Activated CD4-positive, alpha-beta T cell treated with anti-CD3 and anti-CD28 coated beads, Interleukin-2, amount 50 U/mL, for 1 hour (primary cell): Measurements from ENCODE around the gene FARP2.

ENCODE experiments used
- DNase-seq: peaks from one replicate; pipeline ENCODE4 v3.0.0-alpha.2; 2020

Gene FARP2

DNA sequence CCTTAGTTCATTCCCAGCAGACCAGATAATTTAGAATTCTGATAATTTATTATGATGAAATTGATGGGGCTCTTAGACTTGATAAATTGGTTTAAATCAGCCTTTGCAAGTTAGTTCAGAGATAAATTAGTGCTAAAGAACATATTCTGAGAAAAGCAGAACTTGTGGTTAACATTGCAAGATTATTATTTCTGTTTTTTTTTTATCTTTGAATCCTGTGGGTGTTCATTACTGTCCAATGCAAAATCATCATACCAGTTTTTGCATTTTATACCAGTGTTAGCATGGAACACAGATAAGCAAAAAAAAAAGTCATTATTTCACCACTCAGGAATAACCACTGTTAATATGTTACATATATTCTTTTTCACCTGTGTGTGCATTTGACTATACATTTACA is 31.3 kb upstream of the FARP2 start:
- no peak for DNase-seq

DNA sequence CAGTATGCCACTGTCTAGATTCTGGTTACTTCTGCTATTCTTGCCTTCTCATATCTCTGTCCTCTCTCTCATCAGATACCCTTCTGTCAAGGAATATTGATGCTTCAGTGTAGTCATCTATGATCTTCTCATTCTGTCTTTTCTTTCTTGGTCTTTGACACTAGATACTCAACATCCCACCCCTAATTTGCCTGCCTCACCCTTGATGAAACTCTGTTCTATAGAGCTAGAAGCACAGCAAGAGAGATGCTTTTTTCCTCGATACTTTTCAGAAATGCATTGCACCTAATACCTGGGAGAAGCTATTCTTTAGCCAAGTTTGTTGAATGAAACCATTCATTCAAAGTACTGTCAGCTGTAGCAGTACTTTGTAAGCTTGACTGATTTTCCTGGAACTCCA is 30.8 kb upstream of the FARP2 start:
- no peak for DNase-seq

DNA sequence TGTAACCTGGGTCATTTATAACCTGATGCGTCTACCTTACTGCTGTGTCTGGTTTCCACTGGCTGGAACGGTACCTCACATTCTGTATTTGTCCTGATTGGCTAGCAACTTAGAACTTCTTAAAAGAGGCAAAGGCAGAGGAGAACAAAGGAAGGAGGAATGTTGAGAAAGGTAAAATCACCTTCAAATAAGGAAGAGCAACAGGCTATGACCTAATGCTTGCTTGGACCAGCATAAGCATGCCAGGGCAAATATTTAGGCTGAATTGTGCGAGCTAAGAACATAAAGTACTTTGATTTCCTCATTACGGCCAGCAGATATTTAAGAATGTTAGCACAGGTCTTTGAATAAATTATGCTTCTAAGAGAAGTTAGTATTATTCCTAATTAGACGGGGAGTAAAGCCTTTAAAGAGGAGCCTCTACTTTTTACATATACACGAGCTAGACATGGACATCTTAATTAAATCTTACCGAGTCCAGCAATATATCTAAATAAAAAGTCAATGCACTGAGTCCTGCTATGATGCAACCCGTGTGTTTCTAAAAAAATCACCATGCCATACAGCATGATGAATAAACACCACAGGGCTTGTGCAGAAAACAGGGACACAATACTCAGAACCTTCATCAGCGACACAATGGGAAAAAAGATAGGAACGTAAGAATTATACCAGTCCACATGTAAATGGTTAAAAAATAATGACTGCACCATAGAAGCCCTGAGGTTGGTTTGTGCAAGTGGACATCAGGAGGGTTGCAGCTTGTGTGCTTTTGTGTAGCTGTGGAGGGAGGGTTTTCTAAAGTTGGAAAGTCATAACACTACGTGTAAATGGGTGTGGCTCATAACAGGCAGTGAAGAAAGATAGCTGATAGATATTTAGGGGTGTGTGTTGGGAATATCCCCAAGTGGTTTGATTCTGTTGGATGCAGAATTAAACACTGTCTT is 26.1 kb upstream of the FARP2 start:
- no peak for DNase-seq

DNA sequence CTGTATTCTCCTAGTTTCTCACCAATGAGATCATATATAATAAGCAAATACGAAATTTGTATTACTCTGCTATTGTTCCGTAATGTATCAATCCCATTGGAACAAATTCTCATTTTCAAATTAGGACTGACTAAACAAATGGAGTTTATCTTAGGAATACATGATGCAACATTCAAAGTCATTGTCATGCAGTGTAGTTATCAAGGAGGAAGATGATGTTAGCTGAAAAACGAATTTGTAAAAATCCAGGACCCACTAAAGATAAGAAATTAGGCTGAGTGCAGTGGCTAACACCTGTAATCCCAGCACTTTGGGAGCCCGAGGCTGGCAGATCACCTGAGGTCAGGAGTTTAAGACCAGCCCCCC is 25.5 kb upstream of the FARP2 start:
- no peak for DNase-seq

DNA sequence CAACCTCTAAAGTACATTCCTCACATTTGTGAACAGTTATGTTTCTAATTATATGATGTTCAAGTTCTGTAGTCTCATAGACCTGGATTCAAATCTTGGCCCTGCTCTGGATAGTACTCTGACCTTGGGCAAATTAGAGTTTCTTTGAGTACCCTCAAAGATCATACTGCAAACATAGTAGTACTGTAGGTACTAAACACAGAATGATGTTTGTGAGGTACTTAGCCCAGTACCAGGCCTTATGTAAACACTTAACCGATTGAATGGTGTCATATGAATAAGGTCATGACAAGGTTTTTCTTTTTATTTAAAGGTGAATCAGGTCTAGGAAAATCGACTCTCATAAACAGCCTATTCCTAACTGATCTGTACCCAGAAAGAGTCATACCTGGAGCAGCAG is 21.3 kb upstream of the FARP2 start:
- no peak for DNase-seq

DNA sequence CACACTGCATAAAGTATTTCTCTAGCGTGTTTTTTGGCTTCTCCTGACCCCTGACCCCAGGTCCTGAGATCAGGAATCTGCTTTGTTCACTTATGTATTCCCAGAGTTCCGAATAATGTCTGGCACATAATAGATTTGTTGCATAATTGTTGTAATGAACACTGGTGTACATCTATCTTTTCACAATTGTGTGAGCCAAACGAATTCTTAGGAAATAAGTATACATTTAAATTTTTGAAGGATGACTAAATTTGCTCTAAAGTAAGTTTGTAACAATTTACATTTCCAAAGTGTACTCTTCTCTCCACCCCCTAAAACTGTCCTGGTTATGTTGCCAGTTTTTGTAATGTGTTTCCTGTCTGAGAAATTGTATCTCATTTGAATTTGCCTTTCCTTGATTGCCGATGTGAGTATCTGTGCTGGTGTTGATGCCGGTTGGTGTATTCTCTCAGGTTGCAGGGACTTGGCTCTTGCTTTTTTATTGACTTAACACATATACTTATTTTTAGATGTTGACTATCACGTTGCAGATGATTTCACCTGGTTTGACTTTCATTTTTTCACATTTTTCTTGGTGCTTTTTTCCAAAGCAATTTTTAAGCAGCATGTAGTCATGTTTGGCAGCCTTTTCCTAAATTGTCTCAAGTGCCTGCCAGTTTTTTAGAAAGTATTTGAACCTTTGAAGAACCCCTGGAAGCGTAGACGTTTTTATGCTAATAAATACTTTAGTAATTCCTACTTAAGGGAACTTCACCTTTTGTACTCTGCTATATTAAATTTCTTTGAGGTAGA is 16.1 kb upstream of the FARP2 start:
- DNase-seq, result no peak

DNA sequence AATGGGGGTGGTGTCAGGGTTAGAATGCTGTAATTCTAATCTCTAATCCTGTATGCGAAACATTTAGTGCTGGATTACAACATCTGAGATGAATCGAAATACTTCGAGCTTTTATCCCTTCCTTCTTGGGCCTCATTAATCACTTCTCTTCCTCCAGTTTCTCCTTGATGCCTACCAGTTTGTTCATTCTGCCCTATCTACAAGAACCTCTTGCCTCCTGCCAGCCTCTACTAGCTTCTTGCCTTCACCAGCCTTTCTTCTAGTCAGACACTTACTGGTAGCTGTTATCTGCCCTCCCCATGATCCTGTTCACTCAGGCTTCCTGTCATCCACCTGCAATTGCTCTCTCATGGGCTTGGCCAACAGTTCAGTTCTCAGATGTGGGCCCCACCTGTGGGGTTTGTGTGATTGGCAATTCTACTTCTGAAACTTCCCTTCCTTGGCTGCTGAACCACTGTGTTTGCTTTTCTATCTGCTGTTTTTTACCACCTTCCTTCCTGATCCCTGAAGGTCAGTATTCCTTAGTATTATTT is 15.4 kb upstream of the FARP2 start:
- no peak for DNase-seq

DNA sequence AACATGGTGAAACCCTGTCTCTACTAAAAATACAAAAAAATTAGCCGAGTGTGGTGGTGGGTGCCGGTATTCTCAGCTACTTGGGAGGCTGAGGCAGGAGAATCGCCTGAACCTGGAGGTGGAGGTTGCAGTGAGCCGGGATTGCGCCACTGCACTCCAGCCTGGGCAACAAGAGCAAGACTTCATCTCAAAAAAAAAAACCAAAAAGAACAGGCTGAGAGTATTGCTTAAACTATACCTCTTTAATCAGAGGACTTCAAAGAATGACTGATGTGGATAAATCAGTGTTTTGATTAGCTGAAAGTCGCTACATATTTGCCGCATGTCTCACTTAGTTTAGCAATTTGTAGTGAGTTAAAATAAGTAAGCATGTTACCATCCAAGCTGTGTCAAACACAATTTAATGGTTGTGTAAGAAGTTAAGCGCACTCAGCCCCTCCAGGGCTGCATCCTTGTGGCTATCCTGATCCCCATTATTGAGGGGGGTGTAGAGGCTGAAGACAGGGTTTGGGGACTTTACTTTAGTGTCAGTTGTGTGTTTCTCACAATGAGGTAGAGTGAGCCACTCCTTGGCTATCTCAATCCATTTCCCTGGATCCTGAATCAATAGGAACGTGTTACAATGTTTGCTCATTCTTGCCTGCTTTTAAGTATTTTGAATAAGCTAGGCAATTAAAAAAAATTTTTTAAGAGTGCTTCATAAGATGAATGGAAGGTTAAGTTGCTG is 11.0 kb upstream of the FARP2 start:
- DNase-seq, result no peak

DNA sequence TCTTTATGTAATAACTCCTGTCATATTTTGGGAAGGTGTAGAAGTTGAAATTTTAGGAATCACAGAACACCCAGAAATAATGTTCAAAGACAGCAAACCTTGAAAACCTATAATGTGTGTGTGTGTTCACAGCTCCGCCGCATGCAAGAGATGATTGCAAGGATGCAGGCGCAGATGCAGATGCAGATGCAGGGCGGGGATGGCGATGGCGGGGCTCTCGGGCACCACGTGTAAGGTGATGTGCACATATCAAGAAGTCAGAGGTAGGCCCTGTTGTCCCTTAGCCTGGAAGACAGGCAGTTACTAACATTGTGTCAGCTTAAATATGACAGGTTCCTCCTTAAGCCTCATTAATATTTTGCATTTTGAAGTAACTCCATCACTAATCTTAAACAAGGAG is 6.1 kb upstream of the FARP2 start:
- DNase-seq, result no peak

DNA sequence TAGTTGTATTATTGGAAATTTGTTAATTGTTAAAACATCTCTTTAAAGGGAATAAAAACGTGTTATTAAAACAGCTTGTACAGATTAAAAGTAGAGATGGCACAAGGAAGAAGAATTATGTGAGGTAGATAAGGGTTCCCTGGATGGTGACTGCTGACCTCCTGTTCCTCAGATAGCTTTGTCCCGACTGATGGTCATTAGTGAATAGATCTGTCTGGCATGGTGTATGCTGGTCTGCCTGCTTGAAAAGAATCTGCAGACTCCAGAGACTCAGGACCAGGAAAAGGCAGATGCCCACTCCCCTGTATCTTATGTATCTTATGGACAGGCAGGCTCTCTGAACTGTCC is 5.6 kb upstream of the FARP2 start:
- DNase-seq, result no peak

DNA sequence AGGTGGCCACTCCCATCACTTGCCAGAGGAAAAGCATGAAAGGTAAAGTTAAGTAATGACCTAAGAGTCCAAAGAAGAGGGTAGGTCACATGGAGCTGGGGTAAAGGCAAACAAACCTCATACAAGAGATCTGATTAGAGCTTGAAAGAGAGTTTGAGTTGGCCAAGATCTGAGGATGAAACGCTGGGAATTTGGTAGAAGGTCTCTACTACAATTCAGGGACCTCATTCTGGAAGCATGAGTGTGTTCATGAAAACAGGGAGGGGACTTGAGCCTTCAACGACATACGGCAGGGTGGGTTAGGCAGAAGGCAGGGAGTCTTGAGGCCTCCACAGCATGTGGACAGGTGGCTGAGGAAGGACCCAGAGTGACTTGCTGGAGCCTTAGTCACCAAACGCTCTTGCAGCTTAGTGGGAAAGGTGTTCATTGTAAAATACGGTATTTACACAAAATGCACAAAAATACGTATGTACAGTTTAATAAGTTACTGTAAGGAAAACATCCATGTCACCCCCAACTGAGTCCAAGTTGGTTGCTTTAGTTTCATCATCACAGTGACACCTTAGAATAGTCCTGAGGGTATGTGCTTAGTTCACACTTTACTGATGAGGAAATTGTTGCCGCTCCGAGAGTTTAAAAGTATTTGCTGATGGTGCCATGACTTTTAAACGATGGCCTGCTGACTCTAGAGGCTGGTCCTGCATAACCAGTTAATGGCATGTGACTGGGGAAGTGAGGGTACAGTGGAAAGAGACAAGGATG is 5.0 kb upstream of the FARP2 start:
- no peak for DNase-seq

DNA sequence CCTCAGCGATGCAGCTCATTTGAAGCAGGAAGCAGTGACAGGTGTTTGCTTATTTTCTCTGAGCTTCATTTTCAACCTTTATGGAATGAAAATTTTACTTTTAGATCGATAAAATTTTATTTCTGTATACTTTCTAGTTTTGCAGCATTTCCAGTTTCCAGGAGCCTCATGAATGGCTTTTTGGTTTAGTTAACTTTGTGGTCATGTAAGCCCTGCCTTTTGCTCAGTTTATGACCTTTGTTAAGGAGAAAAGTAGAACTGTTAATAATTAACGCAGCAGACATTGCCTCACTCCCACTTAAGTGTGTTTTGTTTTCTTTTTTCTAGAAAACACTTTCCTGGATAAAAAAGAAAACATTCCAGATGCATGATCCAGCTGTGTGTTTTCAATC is 4.4 kb upstream of the FARP2 start:
- DNase-seq, result no peak

DNA sequence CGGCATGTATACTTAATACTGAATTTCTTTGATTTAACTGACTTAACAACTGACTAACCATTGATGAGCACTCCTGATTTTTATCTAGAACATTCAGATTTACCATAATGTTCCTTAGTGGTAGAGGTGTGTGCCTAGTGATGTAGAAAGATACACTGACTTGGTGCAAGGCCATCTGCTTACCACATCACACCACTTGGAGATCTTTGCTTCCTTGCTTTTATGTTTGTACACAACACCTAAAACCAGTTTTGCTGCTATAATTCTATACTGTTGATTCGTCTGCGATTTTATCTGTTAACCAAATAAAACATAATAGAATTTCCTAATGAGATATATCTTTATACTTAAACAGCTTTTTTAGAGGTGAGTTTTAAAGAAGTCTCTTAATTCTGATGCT is 3.9 kb upstream of the FARP2 start:
- DNase-seq, result no peak

DNA sequence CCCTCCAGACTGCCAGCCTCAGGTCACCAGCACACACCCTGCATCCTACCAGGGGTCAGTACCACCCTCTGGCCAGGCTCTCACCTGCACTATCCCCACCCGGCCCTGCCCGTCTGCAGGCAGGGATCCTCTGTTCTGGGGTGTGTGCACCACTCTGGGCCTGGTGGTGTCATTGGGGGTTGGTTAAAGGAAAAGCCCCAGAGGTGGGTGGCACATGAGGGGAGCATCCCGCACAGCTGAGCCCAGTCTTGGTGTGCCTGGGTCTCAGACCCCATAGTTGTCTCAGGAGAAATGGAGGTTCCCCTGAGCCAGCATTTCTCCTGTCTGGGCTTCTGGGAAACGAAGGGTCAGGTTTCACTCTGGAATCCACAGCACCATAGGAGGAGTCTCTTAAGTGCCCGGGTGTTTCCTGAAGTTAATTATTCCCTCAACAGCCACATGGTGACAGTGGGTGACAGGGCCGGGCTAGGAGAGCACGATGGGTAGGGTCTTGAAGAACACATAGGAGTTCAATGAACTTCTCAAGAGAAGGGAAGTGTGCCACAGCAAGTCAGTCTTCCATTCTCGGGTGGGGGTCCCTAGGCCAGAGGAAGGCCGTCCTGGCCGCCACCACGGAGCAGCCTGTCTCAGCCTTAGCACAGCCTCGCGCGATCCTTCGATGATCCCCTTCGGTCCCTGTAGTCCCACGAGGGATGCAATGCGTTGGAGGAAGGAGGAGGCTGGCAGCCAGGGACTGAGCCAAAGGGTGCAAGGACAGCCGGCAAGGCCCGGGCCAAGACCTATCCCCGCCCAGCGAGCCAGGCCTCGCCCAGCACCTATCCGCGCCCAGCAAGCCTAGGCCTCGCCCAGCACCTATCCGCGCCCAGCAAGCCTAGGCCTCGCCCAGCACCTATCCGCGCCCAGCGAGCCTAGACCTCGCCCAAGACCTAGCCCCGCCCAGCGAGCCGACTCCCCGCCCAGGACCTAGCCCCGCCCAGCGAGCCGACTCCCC is 1.1 kb upstream of the FARP2 start:
- peak; percentile 70 for DNase-seq

DNA sequence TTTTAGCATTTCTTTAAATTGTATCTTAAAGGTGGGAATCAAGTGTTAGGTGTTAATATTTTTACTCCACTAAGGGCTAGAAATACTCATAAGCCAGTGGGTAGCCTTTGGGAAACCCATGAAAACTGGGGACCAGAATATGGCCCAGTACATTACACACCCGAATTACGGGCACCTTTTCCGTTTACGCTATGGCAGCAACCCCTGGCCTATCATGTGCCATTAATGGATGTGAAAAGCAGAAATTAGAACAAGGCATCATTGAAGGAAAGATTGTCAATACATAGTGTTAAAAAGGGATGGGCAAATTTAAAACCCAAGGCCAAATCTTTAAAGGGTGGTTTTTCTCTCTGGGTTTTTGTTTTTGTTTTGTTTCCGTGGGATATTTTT is 781 bp downstream of the FARP2 start:
- DNase-seq, result no peak

DNA sequence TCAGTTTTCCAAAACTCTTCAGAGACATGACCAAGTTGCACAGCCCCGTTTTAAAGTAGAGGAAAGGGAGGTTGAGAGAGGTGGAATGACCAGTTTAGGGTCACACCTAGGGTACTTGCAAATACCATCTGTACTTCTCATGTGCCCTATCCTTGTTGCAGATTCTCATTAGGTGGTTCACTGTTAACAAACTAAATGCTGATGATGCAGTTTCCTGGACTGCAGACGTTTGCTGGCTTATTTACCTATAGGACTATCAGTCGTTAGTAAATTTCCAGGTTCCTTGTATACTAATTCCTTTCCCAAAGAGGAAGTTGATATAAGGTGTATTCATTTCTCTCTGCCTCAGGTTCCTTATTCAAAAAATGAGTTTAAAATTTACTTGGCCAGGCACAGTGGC is 1.4 kb downstream of the FARP2 start:
- DNase-seq, result no peak

DNA sequence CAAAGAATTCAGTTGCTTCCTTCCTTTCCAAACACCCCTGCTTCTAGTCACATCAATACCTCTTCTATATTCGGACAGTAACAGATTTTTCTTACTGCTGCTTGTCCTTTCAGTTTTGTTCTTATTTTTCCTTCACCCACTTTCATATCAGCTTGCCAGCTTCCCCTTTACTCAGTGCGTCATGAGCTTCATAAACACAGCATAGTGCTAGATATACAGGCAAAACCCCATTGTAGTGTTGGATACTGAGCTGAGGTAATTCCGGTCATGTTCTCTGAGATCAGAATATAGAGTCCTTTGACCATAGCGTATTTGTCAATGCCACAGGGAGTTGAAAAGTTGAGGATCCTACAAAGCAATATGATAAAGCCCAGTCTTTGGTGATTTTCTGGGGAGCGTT is 2.4 kb downstream of the FARP2 start:
- DNase-seq, result no peak

DNA sequence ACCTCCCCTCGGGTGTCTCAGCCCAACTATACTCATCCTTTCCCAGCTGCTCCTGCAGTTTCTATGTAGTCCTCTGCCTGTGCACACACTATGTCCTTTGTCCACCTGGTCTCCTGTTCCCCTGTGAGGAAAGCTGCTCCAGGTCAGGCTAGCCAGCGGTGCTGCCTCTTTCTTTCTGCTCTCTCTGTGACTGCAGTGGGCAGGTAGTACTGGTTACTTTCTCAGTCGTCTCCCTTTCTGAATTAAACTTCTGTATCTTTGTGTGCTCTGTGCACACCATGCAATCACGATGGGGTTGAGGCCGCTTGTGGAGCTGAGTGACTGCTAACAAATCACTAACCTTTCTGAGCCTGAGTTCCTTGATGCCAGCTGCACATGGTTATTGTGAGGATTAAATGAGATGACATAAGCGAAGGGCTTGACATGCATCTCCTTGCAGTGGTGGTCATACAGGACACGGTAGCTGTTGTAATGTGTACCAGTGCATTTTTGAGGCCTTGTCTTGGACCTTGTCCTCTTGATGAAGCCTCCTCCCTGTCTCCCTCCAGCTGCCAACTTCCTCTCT is 3.5 kb downstream of the FARP2 start:
- DNase-seq, result no peak

DNA sequence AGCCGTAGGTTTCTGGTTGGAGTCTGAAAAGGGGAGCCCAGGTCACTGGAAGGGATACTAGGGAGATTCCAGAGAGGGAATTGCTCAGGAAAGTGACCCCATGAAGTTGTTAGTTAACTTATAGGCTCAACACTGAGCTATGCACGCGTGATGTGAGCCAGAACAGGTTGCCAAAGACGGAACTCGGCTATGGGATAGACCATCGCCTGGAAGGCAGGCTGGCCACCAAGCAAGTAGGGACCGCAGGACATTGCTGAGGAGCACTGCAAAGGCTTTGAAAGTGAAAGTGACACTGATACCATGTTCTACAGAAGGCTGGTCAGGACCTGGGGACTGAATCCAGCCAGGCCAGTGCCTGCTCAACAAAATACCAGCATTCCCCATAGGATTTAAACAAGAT is 7.3 kb downstream of the FARP2 start:
- no peak for DNase-seq

DNA sequence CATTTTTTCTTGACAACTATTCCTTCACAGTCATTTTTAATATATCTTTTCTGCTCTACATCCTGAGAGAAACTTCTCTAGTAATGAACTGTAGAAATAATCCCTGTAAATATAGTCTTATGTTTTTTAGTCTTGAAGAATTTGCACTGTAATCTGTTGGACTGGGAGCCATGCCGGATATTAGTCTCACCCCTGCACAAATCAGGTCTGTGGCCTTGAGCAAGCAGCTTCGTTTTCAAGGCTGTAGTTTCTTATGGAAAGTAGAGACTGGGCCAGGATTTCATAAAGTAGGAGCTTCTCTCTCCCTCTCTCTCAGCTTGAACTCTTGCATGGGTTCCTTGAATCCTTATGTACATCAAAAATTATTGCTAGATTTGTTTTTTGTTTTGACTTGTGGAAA is 8.7 kb downstream of the FARP2 start:
- no peak for DNase-seq

DNA sequence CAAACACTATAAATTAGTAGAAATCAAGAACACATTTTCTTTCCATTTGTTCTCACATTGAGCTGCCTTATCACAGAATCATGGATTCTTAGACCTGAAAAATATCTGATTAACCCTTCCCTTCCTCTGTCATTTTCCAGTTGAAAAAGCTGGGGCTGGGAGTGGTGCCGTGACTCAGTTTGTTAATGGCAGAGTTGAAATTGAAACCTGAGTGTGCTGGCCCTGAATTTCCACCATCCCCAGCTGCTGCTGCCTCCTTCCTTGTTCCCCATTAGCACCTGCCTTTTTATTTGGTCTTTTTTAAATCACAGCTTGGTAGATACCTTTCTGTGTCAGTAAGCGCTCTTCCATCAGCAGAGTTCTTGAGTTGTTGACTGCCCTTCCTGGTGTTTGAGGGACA is 10.6 kb downstream of the FARP2 start:
- no peak for DNase-seq
